ENCODE data around the gene DDX1.

- TF ChIP-seq CTCF (IDR thresholded peaks at IDR 0.05): no peak
- TF ChIP-seq POLR2AphosphoS5 (IDR thresholded peaks at IDR 0.05; ENCODE audit: insufficient read depth in 1 of 2, low read depth in 1 of 2): no peak
- TF ChIP-seq POLR2A (IDR thresholded peaks at IDR 0.05): no peak
These were observed 73.6 kb downstream of the DDX1 start for GRCh38 chr2:15665067-15665942.
